ENCODE data around the gene PPP1R27.

PPP1R27 gene

GRCh38 chr17:81803728-81804558 is 30.9 kb downstream of the PPP1R27 start, which contains the start of gene GCGR:
Gene GCGR, plus strand, starts transcription at chr17:81804150. Its CDS starts 4,869 bp downstream, at chr17:81809019.
- DNase-seq: no peak

DNA sequence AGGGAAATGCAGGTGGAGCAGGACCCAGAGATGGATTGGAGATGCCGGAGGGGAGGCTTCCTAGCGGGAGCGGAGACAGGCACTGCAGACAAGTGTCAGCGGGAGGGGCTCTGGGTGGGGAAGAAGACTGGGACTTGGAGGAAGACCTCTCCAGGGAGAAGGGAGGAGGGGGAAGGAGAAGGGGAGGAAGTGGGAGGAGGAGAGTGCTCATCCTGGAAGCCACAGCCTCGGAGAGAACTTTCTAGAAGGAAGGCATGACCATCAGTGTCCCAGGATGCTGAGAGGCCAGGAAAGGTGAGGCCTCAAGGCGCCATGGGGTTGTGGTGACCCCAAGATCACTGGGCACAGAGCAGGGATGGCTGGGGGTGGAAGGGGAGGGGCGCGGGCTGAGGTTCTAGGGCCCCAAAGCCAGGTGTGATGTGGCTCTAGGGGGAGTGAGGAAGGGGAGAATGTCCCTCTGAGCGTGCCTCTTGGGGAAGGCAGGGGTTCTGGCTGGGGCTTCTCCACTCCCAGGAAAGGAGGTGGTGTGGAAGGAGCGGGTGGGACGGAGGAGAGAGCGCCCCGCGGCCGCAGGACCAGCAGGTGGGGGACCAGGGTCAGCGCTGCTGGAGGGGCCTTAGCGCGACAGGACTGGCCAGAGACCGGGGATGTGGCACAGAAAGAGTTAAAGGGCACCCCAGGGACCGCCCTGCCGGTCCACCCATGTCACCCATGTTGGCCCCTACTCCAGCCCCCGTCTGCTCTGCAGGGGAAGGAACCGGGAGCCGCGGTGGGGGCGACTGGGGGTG is 31.8 kb downstream of the PPP1R27 start:
- DNase-seq: no peak

DNA sequence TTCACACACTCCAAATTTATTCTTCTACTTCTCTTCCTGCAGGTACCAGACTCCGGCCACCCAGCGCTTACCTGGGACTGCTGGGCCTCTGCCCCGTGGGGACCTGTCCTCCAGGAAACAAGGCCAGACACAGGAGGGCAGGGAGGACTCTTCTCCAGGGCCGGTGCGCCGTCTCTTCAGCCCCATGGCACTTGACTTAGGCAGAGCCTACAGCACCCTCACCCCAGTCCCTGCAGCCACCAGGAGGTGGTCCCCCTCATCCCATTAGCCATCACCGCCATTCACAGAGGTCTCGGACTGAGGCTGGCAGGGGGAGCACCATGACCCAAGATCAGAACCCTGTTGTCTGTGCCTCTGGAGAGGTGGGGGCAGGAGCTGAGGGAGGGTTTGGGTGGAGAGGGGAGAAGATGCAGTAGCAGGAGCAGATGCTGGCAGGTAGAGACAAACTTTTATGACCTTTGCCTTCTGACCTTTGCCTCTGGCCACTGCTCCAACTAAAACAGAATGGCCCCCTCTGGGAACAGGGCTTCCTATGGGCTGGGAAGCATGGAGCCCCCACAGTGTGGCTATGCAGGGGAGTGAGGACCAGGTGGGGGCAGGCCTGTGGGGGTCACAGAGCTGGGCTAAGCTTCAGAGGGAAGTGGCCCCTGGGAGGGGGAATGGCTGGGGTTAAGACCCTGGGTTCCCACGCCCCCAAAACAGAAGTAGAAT is 32.6 kb downstream of the PPP1R27 start:
- DNase-seq: no peak

DNA sequence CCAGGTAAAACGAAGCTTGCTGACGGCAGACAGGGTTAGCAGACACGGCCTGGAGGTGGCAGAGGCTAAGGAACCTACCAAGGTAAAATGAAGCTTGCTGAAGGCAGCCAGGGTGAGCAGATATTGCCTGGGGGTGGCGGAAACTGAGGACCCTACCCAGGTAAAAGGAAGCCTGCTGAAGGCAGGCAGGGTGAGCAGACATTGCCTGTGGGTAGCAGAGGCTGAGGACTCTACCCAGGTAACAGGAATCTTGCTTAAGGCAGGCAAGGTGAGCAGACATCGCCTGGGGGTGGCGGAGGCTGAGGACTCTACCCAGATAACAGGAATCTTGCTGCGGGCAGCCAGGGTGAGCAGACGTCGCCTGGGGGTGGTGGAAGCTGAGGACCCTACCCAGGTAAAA is 33.5 kb downstream of the PPP1R27 start:
- DNase-seq: no peak

DNA sequence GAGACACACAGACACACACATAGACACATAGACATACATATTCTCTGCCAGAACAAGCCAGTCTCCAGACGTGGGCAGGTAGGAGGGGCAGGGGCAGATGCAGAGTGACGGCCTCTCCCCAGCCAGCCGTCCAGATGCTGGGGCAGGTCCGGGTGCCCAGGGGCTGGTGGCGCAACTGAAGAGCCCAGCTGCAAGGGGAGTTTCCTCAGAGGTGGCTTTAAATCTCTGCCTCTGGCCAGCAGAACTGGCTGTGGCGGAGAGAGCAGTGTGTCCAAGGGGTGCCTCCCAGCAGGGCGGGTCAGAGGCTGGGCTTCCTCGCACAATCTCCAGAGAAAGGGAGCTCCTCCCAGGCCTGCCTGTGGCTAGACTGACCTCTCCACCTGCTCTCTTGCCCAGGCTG is 40.3 kb downstream of the PPP1R27 start:
- no peak for DNase-seq

DNA sequence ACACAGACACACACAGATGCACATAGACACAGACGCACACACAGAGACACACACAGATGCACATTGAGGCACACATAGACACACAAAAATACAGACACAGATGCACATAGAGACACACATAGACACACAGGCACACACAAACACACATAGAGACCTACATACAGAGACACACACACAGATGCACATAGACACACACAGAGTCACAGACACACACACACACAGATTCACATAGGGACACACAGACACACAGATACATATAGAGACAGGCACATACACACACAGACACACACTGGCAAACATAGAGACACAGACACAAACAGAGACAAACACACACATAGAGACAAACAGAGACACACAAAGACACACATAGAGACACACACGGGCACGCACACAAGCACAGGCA is 40.8 kb downstream of the PPP1R27 start:
- no peak for DNase-seq

DNA sequence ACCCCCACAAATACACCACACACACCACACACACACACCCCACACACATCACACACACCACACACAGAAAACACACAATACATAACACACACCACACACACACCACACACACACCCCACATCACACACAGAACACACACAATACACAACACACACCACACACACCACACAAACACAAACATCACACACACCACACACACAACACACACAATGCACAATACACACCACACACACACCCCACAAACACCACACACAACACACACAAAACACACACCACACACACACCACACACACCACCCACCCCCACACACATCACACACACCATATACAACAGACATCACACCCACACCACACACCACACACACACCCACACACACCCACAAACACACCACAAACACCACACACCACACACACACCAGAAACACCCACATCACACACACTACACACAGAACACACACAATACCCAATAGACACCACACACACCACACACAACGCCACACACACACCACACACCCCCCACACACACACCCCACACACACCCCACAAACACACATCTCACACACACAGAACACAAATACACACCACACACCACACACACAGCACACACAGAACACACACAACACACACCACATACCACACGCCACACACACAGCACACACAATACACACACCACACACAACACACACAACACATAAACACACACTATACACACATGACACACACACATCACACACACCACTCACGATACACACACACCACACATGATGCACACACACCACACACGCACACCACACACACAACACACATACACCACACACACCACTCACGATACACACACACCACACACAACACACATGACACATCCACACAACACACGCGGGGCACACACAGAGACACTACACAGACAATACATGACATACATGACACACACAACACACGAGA is 41.9 kb downstream of the PPP1R27 start:
- DNase-seq: no peak

Data from right forelimb (tissue), 1 donor.